NCI-H128 (cell line): Measurements from ENCODE around the gene PLK4.
"Not testable (repeated sequence)": the region's sequence is repeated elsewhere in the genome, so short reads cannot be mapped to it uniquely, and the experiment has no call there.

ENCODE experiments used
- DNase-seq: peaks from one replicate; lab custom pipeline; 2025; ENCODE audit not compliant: unreplicated experiment; lab: John Stamatoyannopoulos, UW

The PLK4 gene

DNA sequence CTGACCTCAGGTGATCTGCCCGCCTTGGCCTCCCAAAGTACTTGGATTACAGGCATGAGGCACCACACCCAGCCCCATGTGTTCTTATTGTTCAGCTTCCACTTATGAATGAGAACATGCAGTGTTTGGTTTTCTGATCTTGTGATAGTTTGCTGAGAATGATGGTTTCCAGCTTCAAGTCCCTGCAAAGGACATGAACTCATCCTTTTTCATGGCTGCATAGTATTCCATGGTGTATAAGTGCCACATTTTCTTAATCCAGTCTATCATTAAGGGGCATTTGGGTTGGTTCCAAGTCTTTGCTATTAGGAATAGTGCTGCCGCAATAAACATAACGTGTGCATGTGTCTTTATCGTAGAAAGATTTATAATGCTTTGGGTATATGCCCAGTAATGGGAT, 19.0 kb downstream of the PLK4 start:
- not testable (repeated sequence) for DNase-seq

DNA sequence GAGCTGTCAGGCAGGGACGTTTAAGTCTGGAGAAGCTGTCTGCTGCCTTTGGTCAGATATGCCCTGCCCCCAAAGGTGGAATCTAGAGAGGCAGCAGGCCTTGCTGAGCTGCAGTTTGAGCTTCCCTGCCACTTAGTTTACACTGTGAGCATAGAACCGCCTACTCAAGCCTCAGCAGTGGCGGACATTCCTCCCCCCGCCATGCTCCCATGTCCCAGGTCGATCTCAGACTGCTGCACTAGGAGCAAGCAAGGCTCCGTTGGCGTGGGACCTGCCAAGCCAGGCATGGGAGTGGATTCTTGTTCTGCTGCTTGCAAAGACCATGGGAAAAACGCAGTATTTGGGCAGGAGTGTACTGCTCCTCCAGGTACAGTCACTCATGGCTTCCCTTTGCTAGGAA, 24.3 kb downstream of the PLK4 start:
- no peak for DNase-seq

DNA sequence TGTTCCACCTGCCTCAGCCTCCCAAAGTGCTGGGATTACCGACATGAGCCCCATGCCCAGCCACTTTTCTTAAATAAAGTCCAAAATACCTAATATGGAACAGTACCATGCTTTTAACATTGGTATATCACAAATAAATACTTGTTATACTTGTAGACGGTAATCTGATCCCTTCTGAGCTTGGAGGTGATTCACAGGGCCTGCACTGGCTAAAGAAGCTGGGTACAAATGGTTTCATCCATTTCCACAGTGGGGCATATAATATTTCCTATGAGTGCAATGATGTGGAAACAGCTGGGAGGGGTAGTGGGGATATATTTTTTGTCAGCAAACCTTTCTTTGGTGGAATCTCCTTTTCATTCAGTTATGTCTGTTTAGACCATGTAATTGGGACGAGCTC, 35.8 kb downstream of the PLK4 start:
- DNase-seq, result no peak

DNA sequence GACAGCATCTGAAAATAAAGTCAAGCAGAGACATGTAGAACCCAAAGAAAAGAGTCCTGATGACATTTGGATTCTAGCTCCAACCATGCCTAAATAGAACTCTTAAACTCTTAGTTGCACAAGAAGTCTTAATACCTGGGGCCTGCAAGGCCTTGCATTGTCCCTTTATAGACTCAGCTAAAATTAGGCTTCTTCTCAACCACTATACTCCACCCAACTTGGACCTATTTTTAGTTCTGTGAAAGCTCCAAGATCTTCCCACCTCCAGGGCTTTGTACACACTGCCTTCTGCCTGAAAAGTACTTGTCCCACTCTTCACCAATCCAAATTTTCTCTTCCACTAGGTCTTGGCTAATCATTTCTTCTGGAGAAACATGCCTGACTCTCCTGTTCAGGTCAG, 36.5 kb downstream of the PLK4 start:
- DNase-seq, result no peak

DNA sequence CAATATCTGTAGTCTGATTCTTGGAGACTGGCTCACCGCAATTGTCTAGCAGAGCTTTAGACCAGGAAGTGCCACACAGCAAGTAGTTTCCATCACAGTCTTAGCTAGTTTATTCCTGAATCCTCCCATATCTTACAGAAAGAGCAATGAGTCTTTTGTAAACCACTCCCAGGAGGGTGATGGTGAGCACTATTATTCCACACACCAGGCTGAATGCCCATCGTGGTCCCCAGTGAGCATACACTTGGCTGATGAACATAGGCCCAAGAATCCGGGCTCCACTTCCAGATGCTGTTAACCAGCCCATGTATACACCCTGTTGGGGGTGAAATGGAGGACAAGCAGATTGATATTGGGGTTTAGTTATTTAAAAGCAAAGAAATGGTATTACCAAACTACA, 39.8 kb downstream of the PLK4 start:
- DNase-seq, result no peak

DNA sequence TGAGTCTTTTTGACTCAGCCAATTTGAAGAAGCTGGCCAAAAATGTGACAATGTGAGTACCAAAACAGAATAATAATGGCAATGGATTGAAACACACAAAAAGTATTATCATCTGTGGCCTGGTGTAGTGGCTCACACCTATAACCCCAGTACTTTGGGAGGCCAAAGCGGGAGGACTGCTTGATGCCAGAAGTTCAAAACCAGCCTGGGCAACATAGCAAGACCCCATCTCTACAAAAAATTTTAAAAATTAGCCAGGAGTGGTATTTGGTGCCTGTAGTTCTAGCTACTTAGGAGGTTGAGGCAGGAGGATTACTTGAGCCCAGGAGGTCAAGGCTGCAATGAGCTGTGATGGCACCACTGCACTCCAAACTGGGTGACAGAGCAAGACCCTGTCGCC, 41.5 kb downstream of the PLK4 start:
- DNase-seq, result no peak

DNA sequence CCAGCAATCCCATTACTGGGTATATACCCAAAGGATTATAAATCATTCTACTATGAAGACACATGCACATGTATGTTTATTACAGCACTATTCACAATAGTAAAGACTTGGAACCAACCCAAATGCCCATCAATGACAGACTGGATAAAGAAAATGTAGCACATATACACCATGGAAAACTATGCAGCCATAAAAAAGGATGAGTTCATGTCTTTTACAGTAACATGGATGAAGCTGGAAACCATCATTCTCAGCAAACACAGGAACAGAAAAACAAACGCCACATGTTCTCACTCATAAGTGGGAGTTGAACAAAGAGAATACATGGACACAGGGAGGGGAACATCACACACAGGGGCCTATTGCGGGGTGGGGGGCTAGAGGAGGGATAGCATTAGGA, 45.0 kb downstream of the PLK4 start:
- DNase-seq, result not testable (repeated sequence)

DNA sequence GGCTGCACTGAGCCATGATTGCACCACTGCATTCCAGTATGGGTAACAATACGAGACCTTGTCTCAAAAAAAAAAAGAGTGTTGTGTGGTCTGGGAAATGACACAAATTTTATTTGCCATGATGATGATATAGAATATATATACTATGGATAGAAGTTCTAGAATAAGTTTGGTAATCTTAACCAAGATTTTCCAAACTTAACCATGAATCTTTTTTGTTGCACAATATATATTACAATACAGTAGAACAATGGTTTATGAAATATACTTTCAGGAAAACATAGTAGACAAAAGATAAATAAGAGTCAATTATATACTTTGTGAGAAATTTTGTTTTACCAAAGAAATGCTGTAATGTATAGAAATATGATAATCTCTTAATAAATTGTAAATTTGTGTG, 49.5 kb downstream of the PLK4 start:
- no peak for DNase-seq

DNA sequence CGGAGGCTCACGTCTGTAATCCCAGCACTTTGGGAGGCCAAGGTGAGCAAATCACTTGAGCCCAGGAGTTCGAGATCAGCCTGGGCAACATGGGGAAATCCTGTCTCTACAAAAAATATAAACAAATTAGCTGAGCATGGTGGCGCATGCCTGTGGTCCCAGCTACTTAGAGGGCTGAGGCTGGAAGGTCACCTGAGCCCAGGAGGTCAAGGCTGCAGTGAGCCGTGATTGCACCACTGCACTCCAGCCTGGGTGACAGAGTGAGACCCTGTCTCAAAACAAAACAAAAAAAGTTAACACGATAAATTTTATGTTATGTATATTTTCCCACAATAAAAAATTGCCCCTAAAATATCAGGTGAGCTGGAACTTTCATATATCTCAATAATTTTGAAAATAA, 51.1 kb downstream of the PLK4 start:
- DNase-seq, result not testable (repeated sequence)

DNA sequence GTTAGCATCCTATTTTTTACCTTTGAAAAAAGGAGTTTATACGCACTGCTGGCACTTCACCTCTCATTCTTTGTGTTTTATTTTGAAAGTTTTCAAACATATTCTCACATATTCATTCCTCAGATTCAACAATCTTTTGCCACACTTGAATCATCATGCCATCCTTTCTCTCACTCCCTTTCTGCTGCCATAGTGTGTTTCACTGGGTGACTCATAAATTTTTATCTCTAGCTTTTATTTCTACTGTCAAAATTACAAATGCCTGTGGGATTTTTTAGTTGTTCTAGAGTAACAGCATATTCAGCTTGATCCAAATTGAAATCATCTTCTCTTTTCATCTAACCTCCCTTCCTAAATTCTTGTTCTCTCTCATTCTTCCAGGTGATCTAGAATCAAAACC, 56.3 kb downstream of the PLK4 start:
- DNase-seq, result no peak
